Mesendoderm (in vitro differentiated cells): ENCODE data around the gene PTPRG.

ENCODE experiments used
- DNase-seq: peaks from one replicate; pipeline ENCODE4 v3.0.0; 2013
- H2AK5ac ChIP-seq: 2 replicates; pipeline ENCODE4 v1.6.1; 2013; ENCODE audit warnings: low read length, inconsistent platforms
- H2BK120ac ChIP-seq: 2 replicates; pipeline ENCODE4 v1.6.1; 2013; ENCODE audit warnings: low read depth, mild to moderate bottlenecking, low read length, moderate library complexity, mixed read lengths
- H2BK15ac ChIP-seq: replicated peaks from 2 replicates; pipeline ENCODE4 v1.6.1; 2013; ENCODE audit warnings: low read depth, mild to moderate bottlenecking, moderate library complexity
- H2BK5ac ChIP-seq: 2 replicates; pipeline ENCODE4 v1.6.1; 2013; ENCODE audit warnings: low read length, inconsistent platforms
- H3K18ac ChIP-seq: 2 replicates; pipeline ENCODE4 v1.6.1; 2013; ENCODE audit warnings: mild to moderate bottlenecking, low read length, mixed read lengths
- H3K23ac ChIP-seq: one replicate; pipeline ENCODE4 v1.6.1; 2013; ENCODE audit warnings: low read length
- H3K27ac ChIP-seq: 2 replicates; pipeline ENCODE4 v1.5.1; 2013; ENCODE audit warnings: low read depth, mild to moderate bottlenecking, inconsistent platforms, low read length, moderate library complexity
- H3K27me3 ChIP-seq: 2 replicates; pipeline ENCODE4 v1.6.1; 2013; ENCODE audit warnings: low read length, control low read depth, mild to moderate bottlenecking, inconsistent platforms; ENCODE audit not compliant: insufficient read depth, poor library complexity
- H3K36me3 ChIP-seq: 2 replicates; pipeline ENCODE4 v1.6.1; 2013; ENCODE audit warnings: low read length, inconsistent platforms; ENCODE audit not compliant: control insufficient read depth, insufficient read depth
- H3K4ac ChIP-seq: one replicate; pipeline ENCODE4 v1.6.1; 2013; ENCODE audit warnings: low read depth, mild to moderate bottlenecking, low read length, moderate library complexity
- H3K4me1 ChIP-seq: 2 replicates; pipeline ENCODE4 v1.6.1; 2013; ENCODE audit warnings: low read depth, low read length, inconsistent platforms; ENCODE audit not compliant: control insufficient read depth
- H3K4me2 ChIP-seq: 2 replicates; pipeline ENCODE4 v1.6.1; 2013; ENCODE audit warnings: low read length
- H3K4me3 ChIP-seq: 2 replicates; pipeline ENCODE4 v1.5.1; 2013; ENCODE audit warnings: mild to moderate bottlenecking, low read length
- H3K56ac ChIP-seq: one replicate; pipeline ENCODE4 v1.6.1; 2013; ENCODE audit warnings: low read length
- H3K79me1 ChIP-seq: 2 replicates; pipeline ENCODE4 v1.6.1; 2013; ENCODE audit warnings: low read length, inconsistent platforms
- H3K79me2 ChIP-seq: 2 replicates; pipeline ENCODE4 v1.6.1; 2013; ENCODE audit warnings: mild to moderate bottlenecking, low read length; ENCODE audit not compliant: control insufficient read depth, insufficient read depth
- H3K9ac ChIP-seq: 2 replicates; pipeline ENCODE4 v1.6.1; 2013; ENCODE audit warnings: low read length, inconsistent platforms
- H4K5ac ChIP-seq: one replicate; pipeline ENCODE4 v1.6.1; 2013; ENCODE audit warnings: low read length
- H4K8ac ChIP-seq: one replicate; pipeline ENCODE4 v1.6.1; 2013; ENCODE audit warnings: low read depth, mild to moderate bottlenecking, control low read depth, low read length, moderate library complexity
- WGBS: extraction: QIAGEN DNeasy Blood & Tissue Kit; methylation state at CpG from one replicate; pipeline ENCODE4 v1.1.7; 2013; ENCODE audit warnings: low lambda C conversion rate, missing lambda C conversion rate; ENCODE audit not compliant: insufficient coverage; ENCODE audit errors: extremely low coverage; 5-methylcytosine and 5-hydroxymethylcytosine counted together

PTPRG gene

GRCh38 chr3:61650276-61650675 is 88.9 kb downstream of the PTPRG start:
- H3K4me3 ChIP-seq = no peak overlapping the region
- H3K79me2 ChIP-seq = peaks cover 79% of the 10 kb centered on the region
- no peaks in the 10 kb centered on the region for H3K36me3 ChIP-seq
- H3K9ac ChIP-seq = no peak overlapping the region
- no peak overlapping the region for H4K8ac ChIP-seq
- no peak overlapping the region for H2BK120ac ChIP-seq
- H3K4me2 ChIP-seq = no peak overlapping the region
- no peaks in the 10 kb centered on the region for H3K27me3 ChIP-seq
- H3K18ac ChIP-seq = no peak overlapping the region
- H3K4me1 ChIP-seq = peaks cover 7% of the 10 kb centered on the region
- H2AK5ac ChIP-seq = no peak overlapping the region
- no peak overlapping the region for H2BK15ac ChIP-seq
- no peak overlapping the region for H2BK5ac ChIP-seq
- peaks cover 29% of the 10 kb centered on the region for H3K79me1 ChIP-seq
- no peak overlapping the region for H3K4ac ChIP-seq
- H3K27ac ChIP-seq = no peak overlapping the region
- WGBS = no CpG with 5 or more reads among the region's 7 CpGs
- no peak overlapping the region for H3K23ac ChIP-seq
- no peak overlapping the region for H3K56ac ChIP-seq
- no peak for DNase-seq
- H4K5ac ChIP-seq = no peak overlapping the region

GRCh38 chr3:61650719-61651410 is 89.5 kb downstream of the PTPRG start:
- H3K36me3 ChIP-seq = no peaks in the 10 kb centered on the region
- no peak overlapping the region for H3K9ac ChIP-seq
- H3K4ac ChIP-seq = no peak overlapping the region
- H3K79me2 ChIP-seq = peaks cover 78% of the 10 kb centered on the region
- peaks cover 25% of the 10 kb centered on the region for H3K79me1 ChIP-seq
- H3K23ac ChIP-seq = no peak overlapping the region
- H3K18ac ChIP-seq = no peak overlapping the region
- no peak overlapping the region for H3K4me3 ChIP-seq
- H2BK15ac ChIP-seq = no peak overlapping the region
- H4K8ac ChIP-seq = no peak overlapping the region
- H3K56ac ChIP-seq = no peak overlapping the region
- no peaks in the 10 kb centered on the region for H3K27me3 ChIP-seq
- no peak overlapping the region for H2BK5ac ChIP-seq
- no peak overlapping the region for H3K4me2 ChIP-seq
- H3K4me1 ChIP-seq = peaks cover 7% of the 10 kb centered on the region
- no peak overlapping the region for H2AK5ac ChIP-seq
- WGBS = no CpG with 5 or more reads among the region's 4 CpGs
- no peak overlapping the region for H3K27ac ChIP-seq
- DNase-seq = no peak
- no peak overlapping the region for H4K5ac ChIP-seq
- no peak overlapping the region for H2BK120ac ChIP-seq

GRCh38 chr3:61657689-61658088 is 96.3 kb downstream of the PTPRG start:
- DNase-seq = no peak
- H3K4ac ChIP-seq = no peak overlapping the region
- no peak overlapping the region for H2BK5ac ChIP-seq
- H3K9ac ChIP-seq = no peak overlapping the region
- H2BK120ac ChIP-seq = no peak overlapping the region
- peaks cover 2% of the 10 kb centered on the region for H3K4me1 ChIP-seq
- H3K56ac ChIP-seq = no peak overlapping the region
- H3K4me2 ChIP-seq = no peak overlapping the region
- no peak overlapping the region for H3K23ac ChIP-seq
- H4K5ac ChIP-seq = no peak overlapping the region
- peaks cover 82% of the 10 kb centered on the region for H3K79me2 ChIP-seq
- H3K4me3 ChIP-seq = no peak overlapping the region
- no peaks in the 10 kb centered on the region for H3K36me3 ChIP-seq
- no CpG with 5 or more reads among the region's 4 CpGs for WGBS
- H3K79me1 ChIP-seq = peaks cover 33% of the 10 kb centered on the region
- no peaks in the 10 kb centered on the region for H3K27me3 ChIP-seq
- H2AK5ac ChIP-seq = no peak overlapping the region
- H2BK15ac ChIP-seq = no peak overlapping the region
- no peak overlapping the region for H4K8ac ChIP-seq
- no peak overlapping the region for H3K27ac ChIP-seq
- H3K18ac ChIP-seq = no peak overlapping the region

- H3K23ac ChIP-seq = no peak overlapping the region
- no peak overlapping the region for H3K18ac ChIP-seq
- H3K4ac ChIP-seq = no peak overlapping the region
- no peak overlapping the region for H2BK15ac ChIP-seq
- no peak overlapping the region for H4K8ac ChIP-seq
- no CpG with 5 or more reads among the region's 8 CpGs for WGBS
- peaks cover 27% of the 10 kb centered on the region for H3K79me1 ChIP-seq
- H2BK120ac ChIP-seq = no peak overlapping the region
- no peak overlapping the region for H3K56ac ChIP-seq
- DNase-seq = no peak
- H3K4me3 ChIP-seq = no peak overlapping the region
- no peak overlapping the region for H3K4me2 ChIP-seq
- no peaks in the 10 kb centered on the region for H3K27me3 ChIP-seq
- no peaks in the 10 kb centered on the region for H3K36me3 ChIP-seq
- no peak overlapping the region for H4K5ac ChIP-seq
- H3K79me2 ChIP-seq = peaks cover 82% of the 10 kb centered on the region
- no peak overlapping the region for H2BK5ac ChIP-seq
- no peak overlapping the region for H3K9ac ChIP-seq
- no peak overlapping the region for H3K27ac ChIP-seq
- H2AK5ac ChIP-seq = no peak overlapping the region
- H3K4me1 ChIP-seq = peaks cover 7% of the 10 kb centered on the region
Measured at GRCh38 chr3:61662861-61663260, 101.5 kb downstream of the PTPRG start.

GRCh38 chr3:61663356-61664104 is 102.2 kb downstream of the PTPRG start:
- Histone ChIP-seq H2BK120ac (no peak overlapping the region), H3K27me3 (no peaks in the 10 kb centered on the region), H3K4me1 (peaks cover 7% of the 10 kb centered on the region), H3K4ac (no peak overlapping the region), H3K79me2 (peaks cover 82% of the 10 kb centered on the region), H2BK15ac (no peak overlapping the region), H3K18ac (no peak overlapping the region), H2AK5ac (no peak overlapping the region), H3K9ac (no peak overlapping the region), H3K4me3 (no peak overlapping the region), H2BK5ac (no peak overlapping the region), H3K4me2 (no peak overlapping the region), H3K27ac (no peak overlapping the region), H3K56ac (no peak overlapping the region), H3K79me1 (peaks cover 23% of the 10 kb centered on the region), H4K8ac (no peak overlapping the region), H3K23ac (no peak overlapping the region), H4K5ac (no peak overlapping the region), H3K36me3 (no peaks in the 10 kb centered on the region)
- no peak for DNase-seq
- WGBS = no CpG with 5 or more reads among the region's 8 CpGs
